Measurements from ENCODE around the gene DGCR2. TPM values are rescaled to one million over a fixed set of nuclear protein-coding genes. Genes with fewer than 3 reads are reported as not detected.
"Not testable (repeated sequence)": the region's sequence is repeated elsewhere in the genome, so short reads cannot be mapped to it uniquely, and the experiment has no call there.

Gene DGCR2
- total RNA-seq, 2 donors from 2014 or later = 43.8 to 89.3 TPM

- TF ChIP-seq POLR2A (IDR thresholded peaks at IDR 0.05) = no peak
- TF ChIP-seq, protein P1, sequence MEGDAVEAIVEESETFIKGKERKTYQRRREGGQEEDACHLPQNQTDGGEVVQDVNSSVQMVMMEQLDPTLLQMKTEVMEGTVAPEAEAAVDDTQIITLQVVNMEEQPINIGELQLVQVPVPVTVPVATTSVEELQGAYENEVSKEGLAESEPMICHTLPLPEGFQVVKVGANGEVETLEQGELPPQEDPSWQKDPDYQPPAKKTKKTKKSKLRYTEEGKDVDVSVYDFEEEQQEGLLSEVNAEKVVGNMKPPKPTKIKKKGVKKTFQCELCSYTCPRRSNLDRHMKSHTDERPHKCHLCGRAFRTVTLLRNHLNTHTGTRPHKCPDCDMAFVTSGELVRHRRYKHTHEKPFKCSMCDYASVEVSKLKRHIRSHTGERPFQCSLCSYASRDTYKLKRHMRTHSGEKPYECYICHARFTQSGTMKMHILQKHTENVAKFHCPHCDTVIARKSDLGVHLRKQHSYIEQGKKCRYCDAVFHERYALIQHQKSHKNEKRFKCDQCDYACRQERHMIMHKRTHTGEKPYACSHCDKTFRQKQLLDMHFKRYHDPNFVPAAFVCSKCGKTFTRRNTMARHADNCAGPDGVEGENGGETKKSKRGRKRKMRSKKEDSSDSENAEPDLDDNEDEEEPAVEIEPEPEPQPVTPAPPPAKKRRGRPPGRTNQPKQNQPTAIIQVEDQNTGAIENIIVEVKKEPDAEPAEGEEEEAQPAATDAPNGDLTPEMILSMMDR (IDR thresholded peaks at IDR 0.05) = no peak
- WGBS, 2 donors = 88 to 92% methylated on average over 2 of the region's 2 CpGs
- H3K27ac ChIP-seq = no peak overlapping the region
- H3K36me3 ChIP-seq (replicated peaks in 1 of 2; ENCODE audit: insufficient read depth in 1 of 2, low read depth in 2 of 2) = no peaks in the 10 kb centered on the region
- no peak overlapping the region for H3K4me3 ChIP-seq
- intact Hi-C loops (cut with DNase I) = no loop called here
- DNase-seq (no peak), ATAC-seq (no peak)
- no peaks in the 10 kb centered on the region for H3K27me3 ChIP-seq
- H3K4me1 ChIP-seq = no peaks in the 10 kb centered on the region
- no peaks in the 10 kb centered on the region for H3K9me3 ChIP-seq
Measured at GRCh38 chr22:19001204-19001603, 121.0 kb downstream of the DGCR2 start.

GRCh38 chr22:19000106-19000505 is 122.1 kb downstream of the DGCR2 start:
- ATAC-seq; H3K4me3 ChIP-seq; H3K27me3 ChIP-seq; H3K4me1 ChIP-seq; H3K9me3 ChIP-seq; H3K27ac ChIP-seq; DNase-seq; intact Hi-C loops (cut with DNase I); H3K36me3 ChIP-seq (replicated peaks in 1 of 2; ENCODE audit: insufficient read depth in 1 of 2, low read depth in 2 of 2): not testable (repeated sequence)
- 86 to 92% methylated on average over 2 of the region's 2 CpGs for WGBS, 2 donors

DNA sequence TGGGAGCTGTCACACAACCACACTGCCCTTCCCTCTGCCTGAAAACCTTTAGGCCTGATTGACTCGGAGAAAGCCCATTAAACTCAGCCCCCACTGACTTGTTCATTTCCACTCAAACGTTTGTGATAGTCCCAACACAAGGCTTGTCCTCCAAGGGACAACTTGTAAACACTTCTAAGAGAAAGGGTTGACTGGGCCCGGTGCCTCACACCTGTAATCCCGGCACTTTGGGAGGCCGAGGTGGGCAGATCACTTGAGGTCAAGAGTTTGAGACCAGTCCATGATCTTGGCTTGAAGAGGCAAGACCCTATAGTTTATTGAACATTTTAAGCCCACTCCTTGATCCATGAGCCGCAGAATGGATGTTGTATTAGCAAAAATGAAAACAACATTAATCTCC is 122.8 kb downstream of the DGCR2 start:
- TF ChIP-seq, protein P1 (IDR thresholded peaks at IDR 0.05) = no peak
- TF ChIP-seq POLR2A (IDR thresholded peaks at IDR 0.05) = no peak
- 77 to 79% methylated on average over 5 to 6 of the region's 6 CpGs for WGBS, 2 donors
- peaks cover 7% of the 10 kb centered on the region for H3K4me1 ChIP-seq
- H3K36me3 ChIP-seq (replicated peaks in 1 of 2; ENCODE audit: insufficient read depth in 1 of 2, low read depth in 2 of 2) = no peaks in the 10 kb centered on the region
- H3K4me3 ChIP-seq = no peak overlapping the region
- H3K9me3 ChIP-seq = no peaks in the 10 kb centered on the region
- DNase-seq (no peak), ATAC-seq (no peak)
- no peak overlapping the region for H3K27ac ChIP-seq
- intact Hi-C loops (cut with DNase I) = no loop called here
- no peaks in the 10 kb centered on the region for H3K27me3 ChIP-seq

GRCh38 chr22:18999008-18999407 is 123.2 kb downstream of the DGCR2 start:
- no peaks in the 10 kb centered on the region for H3K9me3 ChIP-seq
- intact Hi-C loops (cut with DNase I) = no loop called here
- H3K27me3 ChIP-seq = no peaks in the 10 kb centered on the region
- DNase-seq = no peak
- ATAC-seq = no peak
- TF ChIP-seq POLR2A (IDR thresholded peaks at IDR 0.05) = no peak
- TF ChIP-seq, protein P1 (IDR thresholded peaks at IDR 0.05) = no peak
- H3K4me1 ChIP-seq = peaks cover 11% of the 10 kb centered on the region
- 31 to 42% methylated on average over 12 of the region's 12 CpGs for WGBS, 2 donors
- no peak overlapping the region for H3K4me3 ChIP-seq
- no peaks in the 10 kb centered on the region for H3K36me3 ChIP-seq (replicated peaks in 1 of 2; ENCODE audit: insufficient read depth in 1 of 2, low read depth in 2 of 2)
- H3K27ac ChIP-seq = no peak overlapping the region

DNA sequence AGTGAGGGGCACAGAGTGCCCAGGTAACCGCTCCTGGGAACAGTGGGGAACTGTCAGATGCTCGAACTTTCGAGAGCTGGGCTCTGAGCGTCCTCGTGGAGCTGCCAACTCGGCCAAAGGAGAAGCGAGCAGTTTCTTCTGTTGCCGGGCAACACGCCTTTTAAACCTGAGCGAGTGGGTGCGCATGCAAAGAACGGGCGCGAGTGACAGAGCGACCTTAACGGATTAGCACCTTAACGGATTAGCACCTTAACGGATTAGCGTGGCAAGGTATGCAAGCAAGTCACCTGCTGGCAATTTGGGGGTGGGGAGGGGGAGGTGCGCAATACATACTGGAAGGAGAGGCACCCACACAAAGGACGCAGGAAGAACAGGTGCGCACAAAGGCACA is 124.3 kb downstream of the DGCR2 start:
- peak in 2 of 4 donors; percentile 26 to 38 for DNase-seq
- intact Hi-C loops (cut with DNase I) = no loop called here
- 33 to 47% methylated on average over 20 to 22 of the region's 22 CpGs for WGBS, 2 donors
- Histone ChIP-seq H3K9me3 (no peaks in the 10 kb centered on the region), H3K27ac (no peak overlapping the region), H3K4me3 (no peak overlapping the region), H3K36me3 (replicated peaks in 1 of 2; ENCODE audit: insufficient read depth in 1 of 2, low read depth in 2 of 2) (no peaks in the 10 kb centered on the region), H3K4me1 (peaks cover 13% of the 10 kb centered on the region), H3K27me3 (no peaks in the 10 kb centered on the region)
- no peak for ATAC-seq
- no peak for TF ChIP-seq POLR2A (IDR thresholded peaks at IDR 0.05)
- TF ChIP-seq, protein P1 (IDR thresholded peaks at IDR 0.05) = no peak

Data from body of pancreas (tissue), 4 donors.